ENCODE results near the gene BCO2. TPM values are rescaled to one million over a fixed set of nuclear protein-coding genes. Genes with fewer than 3 reads are reported as not detected.

Gene BCO2
- total and polyA plus RNA-seq, 8 donors = 0.87 to 21.8 (median 1.8) TPM; not detected in 1

DNA sequence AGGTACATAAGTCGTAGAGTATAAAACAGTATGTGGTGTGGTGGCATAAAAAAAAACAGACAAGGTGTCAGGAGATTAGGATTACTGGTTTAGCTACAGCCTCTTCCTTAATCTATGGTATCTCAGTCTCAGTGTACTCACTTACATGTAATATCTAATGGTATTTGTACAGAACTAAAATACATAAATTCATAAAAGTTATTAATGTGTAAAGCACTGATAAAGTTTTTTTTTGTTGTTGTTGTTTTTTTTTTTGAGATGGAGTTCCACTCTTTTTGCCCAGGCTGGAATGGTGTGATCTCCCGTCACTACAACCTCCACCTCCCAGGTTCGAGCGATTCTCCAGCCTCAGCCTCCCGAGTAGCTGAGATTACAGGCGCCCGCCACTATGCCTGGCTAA lies 53.8 kb downstream of the BCO2 start:
- Histone ChIP-seq H3K36me3 (peaks cover 0 to 50% (median 43%) of the 10 kb centered on the region in 4 donors), H3K4me3 (no peak overlapping the region), H3K27me3 (no peaks in the 10 kb centered on the region), H3K4me1 (peaks cover 7 to 55% (median 30%) of the 10 kb centered on the region in 4 donors), H3K27ac (peak overlapping the region in 4 of 5 donors; percentile 44 to 98 (median 96)), H3K9me3 (no peaks in the 10 kb centered on the region)
- no peak for DNase-seq
- 57 to 84% (median 67%) methylated on average over 7 of the region's 7 CpGs for WGBS, 5 donors
- TF ChIP-seq POLR2AphosphoS5 (IDR thresholded peaks at IDR 0.05) = no peak
- TF ChIP-seq EP300 (IDR thresholded peaks at IDR 0.05) = no peak
- intact Hi-C loops (cut with DNase I; ENCODE audit: low total_unique reads) = no loop called here

DNA sequence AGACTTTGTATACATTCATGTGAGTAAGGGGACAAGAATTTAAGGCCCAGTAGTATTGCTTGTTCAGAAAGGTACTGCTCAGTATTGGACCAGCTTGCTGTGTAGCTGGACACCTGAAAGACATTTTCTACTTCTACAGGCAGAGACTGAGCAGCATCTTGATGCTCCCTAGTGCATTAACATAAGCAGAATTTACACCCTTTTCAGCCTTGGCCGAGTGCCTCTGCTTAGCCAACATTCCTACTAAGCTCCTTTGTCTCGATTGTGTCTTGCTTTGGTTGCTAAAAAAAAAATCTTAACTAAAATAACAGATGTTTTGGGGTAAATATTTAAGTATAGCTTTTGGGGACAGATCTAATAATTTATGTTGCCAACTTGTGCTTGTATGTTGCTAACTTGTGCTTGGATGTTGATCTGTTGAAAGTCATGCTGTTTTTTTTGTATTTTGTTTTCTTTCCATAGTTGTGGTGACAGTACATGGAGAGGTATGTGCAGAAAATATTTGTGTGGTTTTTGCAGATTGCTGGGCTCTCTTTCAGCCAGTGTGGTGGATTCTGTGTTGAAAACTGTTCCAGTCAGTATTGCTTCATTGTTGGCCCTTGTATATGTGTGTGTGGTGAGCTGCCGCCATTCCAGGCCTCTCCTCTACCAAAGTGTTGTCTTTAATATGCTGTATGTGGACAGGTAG lies 54.6 kb downstream of the BCO2 start:
- H3K4me1 ChIP-seq = peaks cover 7 to 55% (median 30%) of the 10 kb centered on the region in 4 donors
- H3K27ac ChIP-seq = peak overlapping the region in 3 of 5 donors; percentile 95 to 98 (median 97)
- H3K4me3 ChIP-seq = no peak overlapping the region
- whole genome bisulfite sequencing, 5 donors = 42 to 62% (median 60%) methylated on average over 3 of the region's 3 CpGs
- intact Hi-C loops (cut with DNase I; ENCODE audit: low total_unique reads) = no loop called here
- no peaks in the 10 kb centered on the region for H3K27me3 ChIP-seq
- DNase-seq = no peak
- TF ChIP-seq POLR2A (IDR thresholded peaks at IDR 0.05) (no peak), POLR2AphosphoS5 (IDR thresholded peaks at IDR 0.05) (no peak), EP300 (IDR thresholded peaks at IDR 0.05) (no peak)
- TF ChIP-seq, protein P1, sequence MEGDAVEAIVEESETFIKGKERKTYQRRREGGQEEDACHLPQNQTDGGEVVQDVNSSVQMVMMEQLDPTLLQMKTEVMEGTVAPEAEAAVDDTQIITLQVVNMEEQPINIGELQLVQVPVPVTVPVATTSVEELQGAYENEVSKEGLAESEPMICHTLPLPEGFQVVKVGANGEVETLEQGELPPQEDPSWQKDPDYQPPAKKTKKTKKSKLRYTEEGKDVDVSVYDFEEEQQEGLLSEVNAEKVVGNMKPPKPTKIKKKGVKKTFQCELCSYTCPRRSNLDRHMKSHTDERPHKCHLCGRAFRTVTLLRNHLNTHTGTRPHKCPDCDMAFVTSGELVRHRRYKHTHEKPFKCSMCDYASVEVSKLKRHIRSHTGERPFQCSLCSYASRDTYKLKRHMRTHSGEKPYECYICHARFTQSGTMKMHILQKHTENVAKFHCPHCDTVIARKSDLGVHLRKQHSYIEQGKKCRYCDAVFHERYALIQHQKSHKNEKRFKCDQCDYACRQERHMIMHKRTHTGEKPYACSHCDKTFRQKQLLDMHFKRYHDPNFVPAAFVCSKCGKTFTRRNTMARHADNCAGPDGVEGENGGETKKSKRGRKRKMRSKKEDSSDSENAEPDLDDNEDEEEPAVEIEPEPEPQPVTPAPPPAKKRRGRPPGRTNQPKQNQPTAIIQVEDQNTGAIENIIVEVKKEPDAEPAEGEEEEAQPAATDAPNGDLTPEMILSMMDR (IDR thresholded peaks at IDR 0.05) = no peak
- peaks cover 0 to 57% (median 50%) of the 10 kb centered on the region in 4 donors for H3K36me3 ChIP-seq
- H3K9me3 ChIP-seq = no peaks in the 10 kb centered on the region

DNA sequence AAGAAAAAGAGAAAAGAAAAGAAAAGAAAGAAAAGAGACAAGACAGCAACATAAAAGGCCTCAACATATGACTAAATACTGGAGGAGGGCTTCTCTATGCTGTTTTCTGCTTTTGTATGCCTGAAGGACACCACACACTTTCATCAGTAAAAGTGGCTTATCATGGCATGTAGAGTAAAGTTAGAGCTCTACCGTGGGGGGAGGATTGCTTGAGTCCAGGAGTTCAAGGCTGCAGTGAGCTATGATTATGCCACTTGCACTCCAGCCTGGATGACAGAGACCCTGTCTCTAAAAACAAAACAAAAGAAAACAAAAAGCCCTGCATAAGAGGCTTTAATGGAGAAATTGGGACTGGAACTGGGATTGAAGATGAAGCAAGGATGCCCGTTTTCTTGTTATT lies 56.6 kb downstream of the BCO2 start:
- peaks cover 17 to 78% (median 71%) of the 10 kb centered on the region in 4 donors for H3K36me3 ChIP-seq
- H3K27me3 ChIP-seq = no peaks in the 10 kb centered on the region
- intact Hi-C loops (cut with DNase I; ENCODE audit: low total_unique reads) = no loop called here
- H3K9me3 ChIP-seq = no peaks in the 10 kb centered on the region
- peaks cover 7 to 46% (median 26%) of the 10 kb centered on the region in 4 donors for H3K4me1 ChIP-seq
- H3K27ac ChIP-seq = no peak overlapping the region
- no peak overlapping the region for H3K4me3 ChIP-seq
- no peak for TF ChIP-seq EP300 (IDR thresholded peaks at IDR 0.05)
- TF ChIP-seq POLR2A (IDR thresholded peaks at IDR 0.05) = no peak
- no peak for TF ChIP-seq POLR2AphosphoS5 (IDR thresholded peaks at IDR 0.05)
- TF ChIP-seq, protein P1 (IDR thresholded peaks at IDR 0.05) = no peak
- no peak for DNase-seq
- WGBS, 5 donors = 57 to 83% (median 78%) methylated on average over 2 of the region's 2 CpGs

DNA sequence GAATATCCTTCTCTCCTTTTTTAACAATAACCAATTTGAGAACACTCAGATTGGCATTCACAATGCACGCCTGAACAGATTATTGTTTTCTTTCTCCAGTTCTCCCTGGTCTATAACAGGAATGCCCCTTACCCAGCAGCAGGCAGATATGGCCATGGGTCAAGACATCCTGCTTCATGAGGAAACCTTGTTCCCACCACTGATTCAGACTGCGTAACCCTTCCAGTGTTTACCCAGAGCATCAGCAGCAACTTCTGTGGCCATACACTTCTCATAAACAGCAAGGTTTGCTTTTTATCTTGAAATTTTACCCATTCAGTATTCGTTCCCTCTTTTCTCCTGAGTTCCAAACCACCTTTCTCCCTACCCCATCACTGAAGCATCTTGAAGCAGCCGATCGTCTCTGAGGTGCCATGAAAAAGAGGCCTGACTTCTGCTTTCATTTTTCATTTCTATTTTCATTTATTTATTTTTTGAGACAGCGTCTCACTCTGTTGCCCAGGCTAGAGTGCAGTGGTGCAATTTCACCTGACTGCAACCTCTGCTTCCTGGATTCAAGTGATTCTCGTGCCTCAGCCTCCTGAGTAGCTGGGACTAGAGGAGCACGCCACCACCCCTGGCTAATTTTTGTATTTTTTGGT lies 60.6 kb downstream of the BCO2 start:
- WGBS, 5 donors = 91 to 95% (median 93%) methylated on average over 8 of the region's 8 CpGs
- H3K4me3 ChIP-seq = no peak overlapping the region
- no peaks in the 10 kb centered on the region for H3K9me3 ChIP-seq
- no peak for TF ChIP-seq EP300 (IDR thresholded peaks at IDR 0.05)
- TF ChIP-seq POLR2AphosphoS5 (IDR thresholded peaks at IDR 0.05) = no peak
- TF ChIP-seq, protein P1 (IDR thresholded peaks at IDR 0.05) = no peak
- TF ChIP-seq POLR2A (IDR thresholded peaks at IDR 0.05) = no peak
- H3K27me3 ChIP-seq = no peaks in the 10 kb centered on the region
- intact Hi-C loops (cut with DNase I; ENCODE audit: low total_unique reads) = no loop called here
- peaks cover 0 to 10% (median 2%) of the 10 kb centered on the region in 4 donors for H3K4me1 ChIP-seq
- peaks cover 33 to 92% (median 87%) of the 10 kb centered on the region in 4 donors for H3K36me3 ChIP-seq
- no peak for DNase-seq
- no peak overlapping the region for H3K27ac ChIP-seq
